ENCODE data around the gene ST3GAL4.

GRCh38 chr11:126328001-126328390, 27.5 kb upstream of the ST3GAL4 start:
- TF ChIP-seq CTCF (IDR thresholded peaks at IDR 0.05) = no peak
- TF ChIP-seq POLR2AphosphoS5 (IDR thresholded peaks at IDR 0.05) = no peak
- no peak for TF ChIP-seq POLR2A (IDR thresholded peaks at IDR 0.05)
- TF ChIP-seq EP300 (IDR thresholded peaks at IDR 0.05) = no peak

All from sigmoid colon (tissue), 4 donors.